ENCODE results near the gene GP5.

The GP5 gene

GRCh38 chr3:194346621-194347020 lies 52.4 kb downstream of the GP5 start:
- DNase-seq = no peak

GRCh38 chr3:194346035-194346434 lies 53.0 kb downstream of the GP5 start:
- DNase-seq = no peak
